Neural progenitor cell (in vitro differentiated cells): Measurements from ENCODE around the gene HIPK2.

Experiments used
- EZH2 ChIP-seq: fragments of 200-600 bp; sonication (generic); IDR thresholded peaks from 2 replicates; pipeline ENCODE4 v1.6.1; 2017; ENCODE audit warnings: antibody characterized with exemption, mild to moderate bottlenecking, moderate library complexity
- EZH2phosphoT487 ChIP-seq: fragments of 200-600 bp; sonication (generic); IDR thresholded peaks from 2 replicates; pipeline ENCODE4 v1.6.1; 2017; ENCODE audit warnings: antibody characterized with exemption
- TF ChIP-seq, protein P1 (sequence below): fragments of 200-600 bp; sonication (generic); IDR thresholded peaks from 2 replicates; pipeline ENCODE4 v1.5.1; 2017; ENCODE audit warnings: antibody characterized with exemption, mild to moderate bottlenecking

DNA sequence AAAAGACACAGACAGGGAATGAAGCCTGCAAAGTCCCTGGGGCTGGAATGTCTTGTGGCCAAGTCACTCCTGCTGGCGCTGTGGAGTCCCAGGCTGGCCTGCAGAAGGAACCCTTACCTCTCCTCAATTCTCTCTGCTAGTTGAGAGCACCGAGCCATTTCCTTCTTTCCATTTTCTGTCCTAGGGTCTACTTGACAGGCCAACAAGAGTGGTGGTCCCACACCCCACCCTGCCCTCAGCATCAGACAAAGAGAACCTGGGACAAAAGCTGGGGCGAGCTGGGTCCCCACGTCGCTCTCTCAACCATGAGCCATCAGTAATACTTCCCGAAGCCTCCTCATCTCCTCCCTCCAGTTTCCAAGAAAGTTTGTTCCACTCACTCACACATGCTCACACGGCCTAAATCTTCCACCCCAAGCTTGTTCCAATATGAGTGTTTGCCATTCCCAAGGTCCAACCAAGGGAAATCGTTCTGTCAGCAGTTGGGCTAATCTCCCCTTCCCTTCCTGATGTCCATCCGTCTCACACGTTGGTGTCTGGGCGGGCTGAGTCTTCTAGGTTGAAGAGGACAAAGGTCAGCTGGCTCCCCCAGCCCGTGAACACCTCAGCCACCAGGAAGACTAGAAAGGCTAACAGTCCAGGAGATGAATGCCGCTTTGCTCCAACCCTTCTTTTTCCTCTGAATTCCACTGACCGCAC, 210.0 kb downstream of the HIPK2 start:
- TF ChIP-seq, protein P1, sequence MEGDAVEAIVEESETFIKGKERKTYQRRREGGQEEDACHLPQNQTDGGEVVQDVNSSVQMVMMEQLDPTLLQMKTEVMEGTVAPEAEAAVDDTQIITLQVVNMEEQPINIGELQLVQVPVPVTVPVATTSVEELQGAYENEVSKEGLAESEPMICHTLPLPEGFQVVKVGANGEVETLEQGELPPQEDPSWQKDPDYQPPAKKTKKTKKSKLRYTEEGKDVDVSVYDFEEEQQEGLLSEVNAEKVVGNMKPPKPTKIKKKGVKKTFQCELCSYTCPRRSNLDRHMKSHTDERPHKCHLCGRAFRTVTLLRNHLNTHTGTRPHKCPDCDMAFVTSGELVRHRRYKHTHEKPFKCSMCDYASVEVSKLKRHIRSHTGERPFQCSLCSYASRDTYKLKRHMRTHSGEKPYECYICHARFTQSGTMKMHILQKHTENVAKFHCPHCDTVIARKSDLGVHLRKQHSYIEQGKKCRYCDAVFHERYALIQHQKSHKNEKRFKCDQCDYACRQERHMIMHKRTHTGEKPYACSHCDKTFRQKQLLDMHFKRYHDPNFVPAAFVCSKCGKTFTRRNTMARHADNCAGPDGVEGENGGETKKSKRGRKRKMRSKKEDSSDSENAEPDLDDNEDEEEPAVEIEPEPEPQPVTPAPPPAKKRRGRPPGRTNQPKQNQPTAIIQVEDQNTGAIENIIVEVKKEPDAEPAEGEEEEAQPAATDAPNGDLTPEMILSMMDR: no peak
- TF ChIP-seq EZH2 (no peak), EZH2phosphoT487 (no peak)
